ENCODE measurements around the gene ABCA1. TPM values are rescaled to one million over a fixed set of nuclear protein-coding genes. Genes with fewer than 3 reads are reported as not detected.

ABCA1 gene
- total RNA-seq, 1 experiment from 2014 or later: 0.69 TPM

DNA sequence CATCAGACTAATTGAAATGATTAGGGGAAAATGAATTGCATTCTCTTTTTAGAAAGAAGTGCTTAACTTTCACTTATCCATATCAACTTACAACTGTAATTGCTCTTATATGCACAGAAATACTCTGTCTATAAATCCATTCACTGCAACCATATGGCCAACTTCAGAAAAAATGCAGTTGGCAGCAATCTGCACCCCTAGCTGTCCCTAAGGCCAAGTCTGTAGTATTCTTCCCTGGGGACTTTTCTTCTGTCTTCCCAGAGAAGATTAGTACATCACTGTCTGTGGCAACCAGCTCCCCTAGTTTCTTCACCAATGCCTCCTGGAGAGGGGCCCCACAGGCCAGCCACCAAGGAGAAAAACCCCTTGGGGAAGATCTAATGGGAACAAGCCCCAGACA, 45.4 kb downstream of the ABCA1 start:
- BruUV-seq (replicated peaks): no TSS peak
- intact Hi-C loops (cut with micrococcal nuclease; ENCODE audit: unreplicated experiment): no loop called here

DNA sequence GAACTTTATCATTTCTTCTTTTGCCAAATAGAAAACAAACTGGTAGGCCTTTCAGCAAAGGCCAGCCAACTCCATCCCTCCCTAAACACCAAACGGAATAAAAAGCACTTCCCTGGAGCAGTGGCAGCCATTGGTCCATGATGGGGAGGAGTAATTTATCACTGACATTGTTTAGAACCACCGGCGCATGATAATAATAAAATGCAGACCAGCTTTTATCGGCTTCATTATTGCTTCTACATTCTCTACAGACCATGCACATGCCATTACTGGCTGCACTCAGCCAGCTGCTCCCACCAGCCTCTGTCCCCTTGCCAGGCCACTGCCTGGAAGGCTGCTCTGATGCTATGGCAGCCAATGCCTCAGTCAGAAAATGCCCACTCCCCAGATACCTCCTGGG, 45.9 kb downstream of the ABCA1 start:
- Histone ChIP-seq H3K27me3 (replicated peaks; ENCODE audit: insufficient read depth, low read depth, low read length, poor library complexity) (no peaks in the 10 kb centered on the region), H3K4me3 (ENCODE audit: low read depth, low read length, poor library complexity, severe bottlenecking) (no peak overlapping the region), H3K9me3 (ENCODE audit: low read depth, low read length, poor library complexity, severe bottlenecking) (no peaks in the 10 kb centered on the region), H3K27ac (ENCODE audit: low read depth, low read length, poor library complexity, severe bottlenecking) (no peak overlapping the region), H3K4me1 (ENCODE audit: insufficient read depth, low read length, poor library complexity, severe bottlenecking) (peaks cover 40% of the 10 kb centered on the region), H3K36me3 (ENCODE audit: insufficient read depth, low read length, poor library complexity, severe bottlenecking) (no peaks in the 10 kb centered on the region)
- CTCF ChIA-PET: no interaction called here
- POLR2A ChIA-PET (ENCODE audit: low non-redundant PET): no interaction called here
- intact Hi-C loops (cut with micrococcal nuclease; ENCODE audit: unreplicated experiment): no loop called here
- BruUV-seq (replicated peaks): no TSS peak
- no peak for TF ChIP-seq EZH2 (IDR thresholded peaks at IDR 0.05; ENCODE audit: borderline replicate concordance, low read depth, low read length, poor library complexity, severe bottlenecking)
- TF ChIP-seq, protein P1, sequence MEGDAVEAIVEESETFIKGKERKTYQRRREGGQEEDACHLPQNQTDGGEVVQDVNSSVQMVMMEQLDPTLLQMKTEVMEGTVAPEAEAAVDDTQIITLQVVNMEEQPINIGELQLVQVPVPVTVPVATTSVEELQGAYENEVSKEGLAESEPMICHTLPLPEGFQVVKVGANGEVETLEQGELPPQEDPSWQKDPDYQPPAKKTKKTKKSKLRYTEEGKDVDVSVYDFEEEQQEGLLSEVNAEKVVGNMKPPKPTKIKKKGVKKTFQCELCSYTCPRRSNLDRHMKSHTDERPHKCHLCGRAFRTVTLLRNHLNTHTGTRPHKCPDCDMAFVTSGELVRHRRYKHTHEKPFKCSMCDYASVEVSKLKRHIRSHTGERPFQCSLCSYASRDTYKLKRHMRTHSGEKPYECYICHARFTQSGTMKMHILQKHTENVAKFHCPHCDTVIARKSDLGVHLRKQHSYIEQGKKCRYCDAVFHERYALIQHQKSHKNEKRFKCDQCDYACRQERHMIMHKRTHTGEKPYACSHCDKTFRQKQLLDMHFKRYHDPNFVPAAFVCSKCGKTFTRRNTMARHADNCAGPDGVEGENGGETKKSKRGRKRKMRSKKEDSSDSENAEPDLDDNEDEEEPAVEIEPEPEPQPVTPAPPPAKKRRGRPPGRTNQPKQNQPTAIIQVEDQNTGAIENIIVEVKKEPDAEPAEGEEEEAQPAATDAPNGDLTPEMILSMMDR (conservative IDR thresholded peaks at IDR 0.05; ENCODE audit: low read depth, low read length): no peak
- DNase-seq (ENCODE audit: low spot score): no peak

More for the DNA sequence above, 45.4 kb downstream of the ABCA1 start:
- H3K4me1 ChIP-seq (ENCODE audit: insufficient read depth, low read length, poor library complexity, severe bottlenecking): peaks cover 40% of the 10 kb centered on the region
- peak; percentile 47 for DNase-seq (ENCODE audit: low spot score)
- no peaks in the 10 kb centered on the region for H3K9me3 ChIP-seq (ENCODE audit: low read depth, low read length, poor library complexity, severe bottlenecking)
- H3K4me3 ChIP-seq (ENCODE audit: low read depth, low read length, poor library complexity, severe bottlenecking): no peak overlapping the region
- TF ChIP-seq, protein P1 (conservative IDR thresholded peaks at IDR 0.05; ENCODE audit: low read depth, low read length): no peak
- no peak for TF ChIP-seq EZH2 (IDR thresholded peaks at IDR 0.05; ENCODE audit: borderline replicate concordance, low read depth, low read length, poor library complexity, severe bottlenecking)
- no peaks in the 10 kb centered on the region for H3K27me3 ChIP-seq (replicated peaks; ENCODE audit: insufficient read depth, low read depth, low read length, poor library complexity)
- H3K27ac ChIP-seq (ENCODE audit: low read depth, low read length, poor library complexity, severe bottlenecking): no peak overlapping the region
- CTCF ChIA-PET: no interaction called here
- no peaks in the 10 kb centered on the region for H3K36me3 ChIP-seq (ENCODE audit: insufficient read depth, low read length, poor library complexity, severe bottlenecking)
- POLR2A ChIA-PET (ENCODE audit: low non-redundant PET): no interaction called here

DNA sequence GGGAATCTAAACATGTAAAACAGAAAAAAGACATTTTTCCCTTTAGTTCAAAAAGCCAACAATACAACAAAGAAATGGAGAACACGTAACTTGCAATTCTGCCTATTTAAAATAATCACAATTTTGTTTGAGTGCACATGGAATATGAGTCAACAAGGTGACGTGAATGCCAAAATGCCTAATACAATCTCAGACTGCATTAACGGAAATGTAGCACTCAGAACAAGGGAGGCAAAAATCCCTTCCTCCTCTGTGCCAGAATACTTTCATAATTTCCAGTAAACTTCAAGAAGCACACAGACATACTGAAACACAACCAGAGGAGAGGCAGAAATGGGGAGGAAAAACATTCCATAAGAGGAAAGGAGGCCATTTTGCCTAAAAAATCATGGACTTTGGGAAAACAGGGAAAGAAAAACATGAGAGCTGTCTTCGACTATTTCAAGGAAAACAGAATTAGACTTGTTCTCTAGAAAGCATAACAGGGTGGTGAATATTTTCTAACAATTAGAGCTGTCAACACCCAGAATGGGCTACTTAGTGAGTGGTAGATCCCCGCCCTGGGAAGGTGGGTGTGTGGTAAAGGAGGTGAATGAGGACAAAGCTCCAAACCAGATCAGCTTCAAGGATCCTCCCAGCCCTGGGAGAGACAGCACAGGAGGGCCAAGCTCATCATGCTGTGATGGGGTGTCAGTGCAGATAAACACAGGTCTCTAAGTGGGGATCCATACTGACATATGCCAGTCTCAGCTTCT, 48.2 kb downstream of the ABCA1 start:
- intact Hi-C loops (cut with micrococcal nuclease; ENCODE audit: unreplicated experiment): no loop called here
- TF ChIP-seq, protein P1 (conservative IDR thresholded peaks at IDR 0.05; ENCODE audit: low read depth, low read length): no peak
- no peak for TF ChIP-seq EZH2 (IDR thresholded peaks at IDR 0.05; ENCODE audit: borderline replicate concordance, low read depth, low read length, poor library complexity, severe bottlenecking)
- Histone ChIP-seq H3K9me3 (ENCODE audit: low read depth, low read length, poor library complexity, severe bottlenecking) (no peaks in the 10 kb centered on the region), H3K36me3 (ENCODE audit: insufficient read depth, low read length, poor library complexity, severe bottlenecking) (no peaks in the 10 kb centered on the region), H3K27ac (ENCODE audit: low read depth, low read length, poor library complexity, severe bottlenecking) (no peak overlapping the region), H3K27me3 (replicated peaks; ENCODE audit: insufficient read depth, low read depth, low read length, poor library complexity) (no peaks in the 10 kb centered on the region), H3K4me3 (ENCODE audit: low read depth, low read length, poor library complexity, severe bottlenecking) (no peak overlapping the region), H3K4me1 (ENCODE audit: insufficient read depth, low read length, poor library complexity, severe bottlenecking) (peaks cover 33% of the 10 kb centered on the region)
- ChIA-PET CTCF (no interaction called here), POLR2A (ENCODE audit: low non-redundant PET) (no interaction called here)
- no TSS peak for BruUV-seq (replicated peaks)
- no peak for DNase-seq (ENCODE audit: low spot score)
